ENCODE data around the gene TRIM24. TPM values are rescaled to one million over a fixed set of nuclear protein-coding genes. Genes with fewer than 3 reads are reported as not detected.

The TRIM24 gene
- total RNA-seq, 1 experiment from 2014 or later: 10.2 TPM

GRCh38 chr7:138425026-138425425, 35.0 kb upstream of the TRIM24 start:
- TF ChIP-seq CTCF (IDR thresholded peaks at IDR 0.05; ENCODE audit: unreplicated experiment): no peak
- H3K36me3 Mint-ChIP-seq (ENCODE audit: insufficient read depth, unreplicated experiment): no peaks in the 10 kb centered on the region
- no peak overlapping the region for H3K27ac Mint-ChIP-seq (ENCODE audit: low read depth, unreplicated experiment)
- ChIA-PET POLR2A (no interaction called here), CTCF (no interaction called here)
- no peaks in the 10 kb centered on the region for H3K4me1 Mint-ChIP-seq (ENCODE audit: insufficient read depth, unreplicated experiment)
- peaks cover 16% of the 10 kb centered on the region for H3K9me3 Mint-ChIP-seq (ENCODE audit: unreplicated experiment)
- no peaks in the 10 kb centered on the region for H3K27me3 Mint-ChIP-seq (ENCODE audit: insufficient read depth, unreplicated experiment)
- H3K4me3 Mint-ChIP-seq (ENCODE audit: unreplicated experiment): no peak overlapping the region
- no TSS peak for BruUV-seq (replicated peaks)
- no peak for DNase-seq (ENCODE audit: unreplicated experiment)
- intact Hi-C loops (cut with micrococcal nuclease): no loop called here

GRCh38 chr7:138429577-138430250, 30.3 kb upstream of the TRIM24 start:
- Mint-ChIP-seq H3K27me3 (ENCODE audit: insufficient read depth, unreplicated experiment) (no peaks in the 10 kb centered on the region), H3K27ac (ENCODE audit: low read depth, unreplicated experiment) (no peak overlapping the region), H3K36me3 (ENCODE audit: insufficient read depth, unreplicated experiment) (no peaks in the 10 kb centered on the region), H3K9me3 (ENCODE audit: unreplicated experiment) (peaks cover 32% of the 10 kb centered on the region), H3K4me3 (ENCODE audit: unreplicated experiment) (no peak overlapping the region), H3K4me1 (ENCODE audit: insufficient read depth, unreplicated experiment) (peaks cover 4% of the 10 kb centered on the region)
- no peak for DNase-seq (ENCODE audit: unreplicated experiment)
- ChIA-PET CTCF (interaction anchor here (0.5 kb wide), 1 partner anchor 113 kb away, joined by 3 read pairs; no protein-coding TSS in a partner anchor), POLR2A (no interaction called here)
- intact Hi-C loops (cut with micrococcal nuclease): no loop called here
- no TSS peak for BruUV-seq (replicated peaks)
- no peak for TF ChIP-seq CTCF (IDR thresholded peaks at IDR 0.05; ENCODE audit: unreplicated experiment)

- no peak for DNase-seq (ENCODE audit: unreplicated experiment)
- TF ChIP-seq CTCF (IDR thresholded peaks at IDR 0.05; ENCODE audit: unreplicated experiment): no peak
- Mint-ChIP-seq H3K4me1 (ENCODE audit: insufficient read depth, unreplicated experiment) (peaks cover 4% of the 10 kb centered on the region), H3K27ac (ENCODE audit: low read depth, unreplicated experiment) (peak overlapping the region; percentile 14), H3K9me3 (ENCODE audit: unreplicated experiment) (peaks cover 39% of the 10 kb centered on the region), H3K27me3 (ENCODE audit: insufficient read depth, unreplicated experiment) (no peaks in the 10 kb centered on the region), H3K4me3 (ENCODE audit: unreplicated experiment) (no peak overlapping the region), H3K36me3 (ENCODE audit: insufficient read depth, unreplicated experiment) (no peaks in the 10 kb centered on the region)
- BruUV-seq (replicated peaks): no TSS peak
- intact Hi-C loops (cut with micrococcal nuclease): no loop called here
- ChIA-PET POLR2A (interaction anchor here (0.6 to 0.7 kb wide), 3 partner anchors 43 to 163 kb away, joined by 3 to 4 read pairs (median 3); no protein-coding TSS in a partner anchor), CTCF (interaction anchor here (0.6 to 1.3 kb wide), 3 partner anchors 32 to 264 kb away, joined by 3 read pairs; no protein-coding TSS in a partner anchor)
Observed at GRCh38 chr7:138431517-138431916, 28.5 kb upstream of the TRIM24 start.

- intact Hi-C loops (cut with micrococcal nuclease): no loop called here
- BruUV-seq (replicated peaks): no TSS peak
- DNase-seq (ENCODE audit: unreplicated experiment): no peak
- Mint-ChIP-seq H3K4me1 (ENCODE audit: insufficient read depth, unreplicated experiment) (peaks cover 4% of the 10 kb centered on the region), H3K9me3 (ENCODE audit: unreplicated experiment) (peaks cover 32% of the 10 kb centered on the region), H3K27ac (ENCODE audit: low read depth, unreplicated experiment) (no peak overlapping the region), H3K4me3 (ENCODE audit: unreplicated experiment) (no peak overlapping the region), H3K36me3 (ENCODE audit: insufficient read depth, unreplicated experiment) (no peaks in the 10 kb centered on the region), H3K27me3 (ENCODE audit: insufficient read depth, unreplicated experiment) (no peaks in the 10 kb centered on the region)
- TF ChIP-seq CTCF (IDR thresholded peaks at IDR 0.05; ENCODE audit: unreplicated experiment): no peak
- POLR2A ChIA-PET: interaction anchor here (0.6 kb wide), 2 partner anchors 16 to 90 kb away, joined by 4 read pairs; no protein-coding TSS in a partner anchor
- CTCF ChIA-PET: no interaction called here
Observed at GRCh38 chr7:138433583-138434443, 26.2 kb upstream of the TRIM24 start.
